Stimulated activated CD4-positive, alpha-beta T cell treated with anti-CD3 and anti-CD28 coated beads, Interleukin-1b, Interleukin-23, amount 100 ng/mL, for 24 hours (primary cell): ENCODE data around the gene NYNRIN.
"Not testable (repeated sequence)": the region's sequence is repeated elsewhere in the genome, so short reads cannot be mapped to it uniquely, and the experiment has no call there.

ENCODE experiments used
- DNase-seq, 4 experiments: peaks; one replicate each; pipeline ENCODE4 v3.0.0-alpha.2; 2020; ENCODE audit warnings: low read depth in 4 of 4, low spot score in 1 of 4

Gene NYNRIN

DNA sequence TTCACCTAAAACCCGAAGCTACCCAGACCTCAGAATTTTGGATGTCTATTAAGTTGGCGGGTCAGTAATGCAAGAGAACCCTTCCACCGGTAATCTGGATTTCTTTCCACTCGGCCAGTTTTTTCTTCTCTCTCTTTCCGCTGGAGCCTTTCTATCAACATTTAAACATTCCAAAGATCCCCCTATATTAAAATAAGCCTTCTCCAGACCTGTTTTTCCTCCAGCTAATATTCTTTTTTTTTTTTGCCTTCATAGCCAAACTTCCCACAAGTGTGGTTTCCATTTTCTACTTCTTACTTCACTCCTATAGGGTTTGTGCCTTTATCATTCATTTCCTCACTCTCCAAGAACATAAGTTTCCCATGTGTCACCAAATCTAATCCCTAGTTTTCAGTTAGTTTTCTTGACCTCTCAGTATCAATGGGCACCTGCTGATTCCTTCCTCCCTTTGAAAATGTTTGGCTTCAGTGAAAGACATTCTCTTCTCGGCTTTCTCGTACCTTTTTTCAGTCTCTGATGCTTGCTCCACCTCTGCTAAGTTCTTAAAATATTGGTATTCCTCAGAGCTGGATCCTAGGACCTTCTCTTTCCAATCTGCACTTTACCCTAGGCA is 44.4 kb downstream of the NYNRIN start:
- no peak for DNase-seq

DNA sequence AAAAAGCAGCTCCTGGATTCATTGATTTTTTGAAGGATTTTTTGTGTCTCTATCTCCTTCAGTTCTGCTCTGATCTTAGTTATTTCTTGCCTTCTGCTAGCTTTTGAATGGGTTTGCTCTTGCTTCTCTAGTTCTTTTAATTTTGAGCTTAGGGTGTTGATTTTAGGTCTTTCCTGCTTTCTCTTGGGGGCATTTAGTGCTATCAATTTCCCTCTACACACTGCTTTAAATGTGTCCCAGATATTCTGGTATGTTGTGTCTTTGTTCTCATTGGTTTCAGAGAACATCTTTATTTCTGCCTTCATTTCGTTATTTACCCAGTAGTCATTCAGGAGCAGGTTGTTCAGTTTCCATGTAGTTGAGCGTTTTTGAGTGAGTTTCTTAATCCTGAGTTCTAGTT is 52.0 kb downstream of the NYNRIN start:
- DNase-seq = not testable (repeated sequence)

DNA sequence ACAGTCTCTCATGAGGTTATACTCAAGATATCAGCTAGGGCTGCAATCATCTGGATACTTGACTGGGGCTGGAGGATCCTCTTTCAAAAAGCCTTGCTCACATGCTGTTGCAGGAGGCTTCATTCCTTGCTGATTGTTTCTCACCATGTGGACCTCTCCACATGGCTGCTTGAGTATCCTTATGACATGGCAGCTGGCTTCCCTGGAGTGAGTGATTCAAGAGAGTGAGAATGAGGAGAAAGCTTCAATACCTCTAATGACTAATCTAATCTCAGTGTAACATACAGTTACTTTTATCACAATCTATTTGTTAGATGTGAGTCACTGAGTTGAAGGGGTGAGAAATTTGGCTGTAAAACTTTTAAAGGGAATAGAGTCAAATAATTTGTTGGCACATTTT is 58.2 kb downstream of the NYNRIN start:
- no peak for DNase-seq

DNA sequence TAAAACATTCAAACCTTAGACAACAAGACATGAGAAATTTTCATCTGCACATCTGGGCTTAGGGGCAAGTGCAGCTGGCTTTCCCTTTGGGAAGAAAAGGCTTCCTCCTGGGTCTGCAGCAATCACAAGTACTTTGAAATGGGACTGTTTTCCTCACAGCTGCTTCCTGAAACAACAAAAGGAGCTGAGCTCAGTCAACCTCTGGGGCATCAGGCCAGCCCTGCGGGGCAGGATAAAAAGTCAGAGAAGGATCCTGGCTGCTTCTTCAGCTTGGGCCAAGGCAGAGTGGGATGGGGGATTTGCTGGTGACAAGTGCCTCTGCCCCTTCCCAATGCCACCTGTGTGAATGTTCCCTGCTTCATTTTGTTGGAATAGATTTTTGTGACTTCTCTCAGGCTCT is 59.9 kb downstream of the NYNRIN start:
- DNase-seq = no peak

DNA sequence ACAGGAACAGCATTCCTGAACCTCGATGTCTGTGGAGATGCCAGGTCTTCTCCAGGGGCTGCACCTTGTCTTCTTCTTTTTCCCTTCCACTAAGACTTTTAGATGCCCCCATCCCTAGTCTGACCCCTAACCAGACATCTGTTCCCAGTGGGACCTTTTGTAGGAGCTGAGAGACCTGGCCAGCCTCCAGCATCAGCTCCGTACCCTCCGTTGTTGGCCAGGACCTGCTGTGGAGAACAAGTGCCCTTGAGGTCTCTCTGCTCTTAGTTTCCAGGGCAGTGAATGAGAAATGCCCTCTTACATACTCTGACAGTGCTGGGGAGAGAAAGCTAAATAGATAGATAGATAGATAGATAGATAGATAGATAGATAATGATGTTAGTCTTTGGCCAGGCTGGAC is 60.5 kb downstream of the NYNRIN start:
- no peak for DNase-seq

DNA sequence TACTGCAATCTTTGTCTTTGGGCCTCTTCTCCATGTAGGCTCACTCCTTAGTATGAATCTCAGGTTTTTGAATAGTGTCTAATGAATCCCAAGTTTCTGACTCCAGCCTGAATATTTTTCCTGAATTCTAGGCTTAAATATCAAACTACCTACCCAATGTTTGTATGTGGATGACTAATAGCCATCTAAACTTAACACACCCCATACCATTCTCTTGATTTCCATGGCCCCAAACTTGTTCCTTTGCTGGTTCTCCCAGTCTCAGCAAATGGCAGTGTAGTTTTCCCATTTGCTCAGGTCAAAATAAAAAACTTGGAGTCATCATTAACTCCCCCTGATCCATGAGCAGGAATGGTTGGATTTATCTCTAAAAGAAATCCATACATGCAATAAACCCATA is 62.5 kb downstream of the NYNRIN start:
- no peak for DNase-seq

DNA sequence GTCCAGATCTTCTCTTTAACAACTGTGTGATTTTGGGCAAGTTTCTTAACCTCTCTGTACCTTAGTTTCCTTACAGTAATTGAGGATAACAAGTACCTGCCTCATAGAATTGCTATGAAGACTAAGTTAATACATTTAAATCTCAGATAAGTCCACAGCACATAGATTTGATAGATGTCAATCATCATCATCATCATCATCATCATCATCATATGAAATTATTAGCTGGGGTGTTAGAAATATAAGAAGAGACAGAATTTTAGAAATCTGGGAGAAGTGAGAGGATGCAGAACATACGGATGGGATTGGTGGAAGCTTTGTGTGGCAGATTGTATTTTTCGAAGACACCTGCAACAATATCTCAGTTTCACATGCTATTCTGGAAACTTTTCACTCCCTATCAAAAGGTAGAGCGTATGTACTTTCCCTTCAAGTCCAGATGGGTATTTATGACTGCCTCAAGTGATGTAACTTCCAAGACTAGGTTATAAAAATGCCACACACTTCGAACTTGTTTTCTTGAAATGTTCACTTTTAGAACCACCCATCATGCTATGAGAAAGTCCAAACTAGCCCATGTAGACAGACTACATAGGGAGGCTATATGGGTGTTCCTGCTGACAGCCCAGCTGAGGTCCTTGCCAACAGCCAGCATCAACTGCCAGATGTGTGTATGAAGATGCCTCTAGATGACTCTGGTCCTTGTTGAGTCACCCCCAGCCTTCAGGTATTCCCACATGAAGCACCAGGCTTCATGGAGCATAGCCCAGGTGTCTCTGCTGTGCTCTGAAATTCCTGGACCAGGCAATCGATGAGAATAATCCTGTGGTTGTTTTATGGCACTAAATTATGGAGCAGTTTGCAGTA is 64.4 kb downstream of the NYNRIN start:
- no peak for DNase-seq

DNA sequence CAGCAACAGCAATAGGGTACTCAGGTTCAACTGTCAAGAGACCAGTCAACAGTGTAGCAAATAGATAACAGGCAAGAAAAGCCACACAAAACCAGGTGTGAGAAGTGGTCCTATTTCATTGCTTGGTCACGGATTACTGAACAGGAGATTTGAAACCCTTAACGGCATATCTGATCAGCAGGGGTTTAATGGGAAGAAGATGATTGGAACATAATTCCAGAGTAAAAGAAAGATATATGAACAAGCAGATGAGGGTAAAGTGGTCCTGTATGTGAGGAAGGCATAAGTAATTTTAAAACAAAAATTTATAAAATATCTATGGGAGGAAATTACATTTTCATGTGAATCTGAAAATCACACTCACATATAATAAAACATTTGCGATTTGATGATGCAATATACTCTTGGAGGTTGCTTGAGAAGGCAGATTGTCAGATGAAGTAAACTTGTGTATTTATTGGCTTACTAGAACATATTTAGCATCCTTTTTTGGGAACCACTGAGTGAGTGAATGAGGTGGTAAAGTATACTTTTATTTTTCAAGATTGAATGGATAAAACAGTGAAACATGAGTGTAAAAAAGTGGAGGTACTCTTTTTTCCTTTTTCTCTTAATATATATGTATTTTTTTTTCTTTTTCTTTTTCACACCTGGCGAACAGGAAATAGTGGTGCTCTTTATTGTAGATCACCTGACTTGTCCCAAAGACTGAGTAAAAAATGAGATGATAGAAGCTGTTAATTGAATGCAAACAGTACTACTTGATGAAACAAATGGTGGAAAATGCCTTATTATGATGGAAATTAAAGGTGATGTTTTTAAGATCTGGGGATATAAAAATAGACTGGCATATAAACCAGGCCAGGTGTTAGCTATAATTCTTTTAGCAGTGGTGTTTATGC is 65.3 kb downstream of the NYNRIN start:
- DNase-seq = no peak

DNA sequence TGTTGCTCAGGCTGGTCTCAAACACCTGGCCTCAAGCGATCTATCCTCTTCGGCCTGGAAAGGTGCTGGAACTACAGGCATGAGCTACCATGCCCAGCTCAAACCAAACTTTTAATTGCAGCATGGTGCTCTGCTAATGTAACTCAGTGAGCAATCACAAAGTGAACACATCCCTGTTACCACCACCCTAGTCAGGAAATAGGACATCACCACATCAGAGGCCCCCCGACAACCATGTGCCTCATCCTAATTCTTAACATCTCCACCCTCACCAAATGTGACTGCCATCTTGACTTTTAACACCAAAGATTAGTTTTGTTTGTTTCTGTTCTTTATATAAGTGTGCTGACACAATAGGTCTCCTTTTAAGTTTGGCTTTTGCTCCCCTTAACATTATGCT is 66.6 kb downstream of the NYNRIN start:
- DNase-seq = no peak

DNA sequence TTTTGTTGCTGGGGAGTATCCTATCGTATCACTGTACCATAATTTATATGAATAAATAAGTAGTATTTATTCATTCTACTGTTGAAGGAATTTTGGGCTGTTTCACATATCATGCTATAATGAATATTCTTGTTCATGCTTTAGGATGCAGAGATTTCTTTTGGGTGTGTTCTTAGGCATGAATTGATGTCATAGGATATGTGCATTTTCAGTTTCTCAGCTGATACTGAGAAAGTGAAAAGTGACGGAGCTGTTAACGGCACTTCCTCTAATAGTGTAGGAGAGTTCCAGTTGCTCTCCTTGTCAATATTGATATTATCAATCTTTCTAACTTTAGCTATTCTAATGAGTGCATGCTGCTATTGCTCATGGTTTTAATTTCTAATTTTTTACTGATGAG is 67.0 kb downstream of the NYNRIN start:
- no peak for DNase-seq
